Measurements from ENCODE around the gene ID1.
"Not testable (repeated sequence)": the region's sequence is repeated elsewhere in the genome, so short reads cannot be mapped to it uniquely, and the experiment has no call there.

ID1 gene

DNA sequence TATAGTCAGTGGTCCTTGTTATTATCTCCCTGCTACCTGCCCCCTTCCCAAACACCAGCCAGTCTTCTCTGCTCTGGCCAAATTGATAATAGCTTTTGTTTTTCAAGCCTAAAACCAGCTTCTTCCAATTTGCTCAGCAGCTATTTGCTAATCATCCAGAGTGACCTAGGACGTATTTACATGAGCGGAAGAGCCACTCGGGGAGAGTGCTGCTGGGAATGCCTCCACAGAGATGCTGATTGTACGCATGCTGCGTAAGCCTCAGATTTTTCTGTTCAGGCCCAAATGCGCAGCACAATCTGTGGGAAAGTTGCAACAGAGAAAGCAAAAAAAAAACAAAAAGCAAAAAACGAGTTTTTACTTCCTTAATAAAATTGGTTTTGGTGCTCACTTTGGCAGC, 24.4 kb upstream of the ID1 start:
- no peak overlapping the region for H3K4me3 ChIP-seq (ENCODE audit: low read length)
- TF ChIP-seq ZNF274 (IDR thresholded peaks at IDR 0.05; ENCODE audit: low read depth, low read length): no peak

DNA sequence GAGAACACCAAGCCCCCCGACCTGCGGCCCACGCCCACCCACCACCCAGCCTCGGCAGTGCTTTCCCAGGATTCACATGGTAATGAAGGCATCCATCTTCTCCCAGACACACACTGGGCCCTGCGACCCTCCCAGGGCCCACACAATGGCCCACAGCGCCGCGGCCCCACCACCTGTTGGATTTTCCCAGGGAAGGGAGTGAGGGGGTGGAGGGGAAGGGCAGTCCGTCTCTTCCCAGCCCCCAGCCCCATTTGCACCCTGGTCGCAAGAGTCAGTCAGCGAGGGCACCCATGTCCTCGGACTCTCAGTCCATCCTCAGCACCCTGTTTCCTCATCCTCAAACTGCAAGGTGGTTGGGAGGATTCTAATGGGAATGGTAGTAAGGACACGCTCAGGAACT, 23.7 kb upstream of the ID1 start:
- no peak for TF ChIP-seq ZNF274 (IDR thresholded peaks at IDR 0.05; ENCODE audit: low read depth, low read length)
- no peak overlapping the region for H3K4me3 ChIP-seq (ENCODE audit: low read length)

GRCh38 chr20:31587545-31588389, 17.3 kb upstream of the ID1 start:
- TF ChIP-seq ZNF274 (IDR thresholded peaks at IDR 0.05; ENCODE audit: low read depth, low read length): no peak
- H3K4me3 ChIP-seq (ENCODE audit: low read length): no peak overlapping the region

DNA sequence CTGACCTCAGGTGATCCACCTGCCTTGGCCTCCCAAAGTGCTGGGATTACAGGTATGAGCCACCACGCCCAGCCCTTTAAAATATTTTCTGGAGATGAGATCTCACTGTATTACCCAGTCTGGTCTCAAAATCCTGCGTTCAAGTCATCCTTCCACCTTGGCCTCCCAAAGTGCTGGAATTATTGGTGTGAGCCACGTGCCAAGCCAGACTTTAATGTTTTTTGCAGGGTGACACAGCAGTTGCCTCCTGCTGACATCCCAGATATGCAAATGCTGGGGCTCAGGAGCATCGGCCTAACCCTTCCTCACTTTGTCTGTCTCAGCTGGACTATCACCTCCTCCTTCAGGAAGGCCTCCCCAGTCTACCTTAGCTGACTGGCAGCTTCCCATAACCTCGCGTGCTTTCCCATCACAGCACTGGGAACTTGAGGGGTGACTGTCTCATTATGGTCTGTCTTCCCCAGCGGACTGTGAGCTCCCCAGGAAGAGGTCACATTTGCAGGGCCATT, 14.3 kb upstream of the ID1 start:
- TF ChIP-seq ZNF274 (IDR thresholded peaks at IDR 0.05; ENCODE audit: low read depth, low read length): no peak
- no peak overlapping the region for H3K4me3 ChIP-seq (ENCODE audit: low read length)

- H3K4me3 ChIP-seq (ENCODE audit: low read length): no peak overlapping the region
- TF ChIP-seq ZNF274 (IDR thresholded peaks at IDR 0.05; ENCODE audit: low read depth, low read length): no peak
Measured at GRCh38 chr20:31593221-31594001, 11.7 kb upstream of the ID1 start.

DNA sequence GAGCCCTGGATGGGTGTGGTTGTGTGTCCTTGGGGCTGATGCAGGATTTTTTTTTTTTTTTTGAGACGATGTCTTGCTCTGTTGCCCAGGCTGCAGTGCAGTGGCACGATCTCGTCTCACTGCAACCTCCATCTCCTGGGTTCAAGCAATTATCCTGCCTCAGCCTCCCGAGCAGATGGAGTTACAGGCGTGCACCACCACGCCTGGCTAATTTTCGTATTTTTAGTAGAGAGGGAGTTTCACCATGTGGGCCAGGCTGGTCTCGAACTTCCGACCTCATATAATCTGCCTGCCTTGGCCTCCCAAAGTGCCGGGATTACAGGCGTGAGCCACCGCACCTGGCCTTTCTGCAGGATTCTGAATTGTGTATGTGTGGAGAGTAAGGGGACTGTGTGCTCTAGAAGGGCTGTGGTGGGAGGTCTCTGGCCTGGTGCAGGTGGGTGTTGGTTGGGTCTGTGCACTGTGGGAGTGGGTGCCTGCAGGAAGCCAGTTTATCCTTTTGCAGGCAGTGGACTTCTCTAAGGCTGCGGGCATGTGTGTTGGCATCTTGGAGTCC, 11.0 kb upstream of the ID1 start:
- no peak for TF ChIP-seq ZNF274 (IDR thresholded peaks at IDR 0.05; ENCODE audit: low read depth, low read length)
- no peak overlapping the region for H3K4me3 ChIP-seq (ENCODE audit: low read length)

GRCh38 chr20:31594558-31595379, 10.3 kb upstream of the ID1 start:
- H3K4me3 ChIP-seq (ENCODE audit: low read length): no peak overlapping the region
- no peak for TF ChIP-seq ZNF274 (IDR thresholded peaks at IDR 0.05; ENCODE audit: low read depth, low read length)

- TF ChIP-seq ZNF274 (IDR thresholded peaks at IDR 0.05; ENCODE audit: low read depth, low read length): no peak
- H3K4me3 ChIP-seq (ENCODE audit: low read length): no peak overlapping the region
Measured at GRCh38 chr20:31595380-31595653, 9.8 kb upstream of the ID1 start.

GRCh38 chr20:31595654-31596411, 9.3 kb upstream of the ID1 start:
- TF ChIP-seq ZNF274 (IDR thresholded peaks at IDR 0.05; ENCODE audit: low read depth, low read length): no peak
- no peak overlapping the region for H3K4me3 ChIP-seq (ENCODE audit: low read length)

DNA sequence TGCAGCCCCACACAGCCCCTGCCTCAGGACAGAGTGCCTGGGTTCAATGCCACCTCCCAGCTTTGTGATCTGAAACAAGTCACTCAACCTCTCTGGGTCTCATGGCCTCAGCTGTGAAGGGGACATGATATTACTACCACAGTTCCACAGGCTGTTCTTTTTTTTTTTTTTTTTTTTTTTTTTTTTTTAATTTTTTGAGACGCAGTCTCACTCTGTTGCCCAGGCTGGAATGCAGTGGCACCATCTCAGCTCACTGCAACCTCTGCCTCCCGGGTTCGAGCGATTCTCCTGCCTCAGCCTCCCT, 8.7 kb upstream of the ID1 start:
- H3K4me3 ChIP-seq (ENCODE audit: low read length): not testable (repeated sequence)

GRCh38 chr20:31596831-31597480, 8.1 kb upstream of the ID1 start:
- H3K4me3 ChIP-seq (ENCODE audit: low read length): no peak overlapping the region
- TF ChIP-seq ZNF274 (IDR thresholded peaks at IDR 0.05; ENCODE audit: low read depth, low read length): no peak

- no peak overlapping the region for H3K4me3 ChIP-seq (ENCODE audit: low read length)
- TF ChIP-seq ZNF274 (IDR thresholded peaks at IDR 0.05; ENCODE audit: low read depth, low read length): no peak
Measured at GRCh38 chr20:31597481-31597855, 7.6 kb upstream of the ID1 start.

DNA sequence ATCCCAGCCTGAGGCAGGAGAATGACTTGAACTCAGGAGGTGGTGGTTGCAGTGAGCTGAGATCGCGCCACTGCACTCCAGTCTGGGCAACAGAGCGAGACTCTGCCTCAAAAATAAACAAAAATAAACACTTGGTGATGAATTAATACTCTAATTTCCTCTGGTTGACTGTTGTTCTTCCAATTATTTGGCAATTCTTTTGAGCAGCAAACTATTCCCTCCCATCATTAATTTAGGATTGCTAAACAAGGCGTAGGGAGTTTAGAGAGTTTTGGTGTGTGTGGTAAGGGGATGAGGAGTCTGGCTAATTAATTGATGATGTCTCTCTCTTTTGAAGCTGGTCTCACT, 2.7 kb upstream of the ID1 start:
- TF ChIP-seq ZNF274 (IDR thresholded peaks at IDR 0.05; ENCODE audit: low read depth, low read length): no peak
- no peak overlapping the region for H3K4me3 ChIP-seq (ENCODE audit: low read length)

Measured in GM08714 (cell line).